LNCAP (cell line): ENCODE results near the gene ACTRT2.

Experiments used
- CTCF ChIP-seq: fragments of 450-650 bp; IDR thresholded peaks from 2 replicates; pipeline ENCODE4 v1.5.1; 2017; ENCODE audit warnings: mild to moderate bottlenecking

ACTRT2 gene

GRCh38 chr1:2975466-2976179 is 45.6 kb upstream of the ACTRT2 start:
- TF ChIP-seq CTCF: no peak

- TF ChIP-seq CTCF: no peak
These were observed 45.1 kb upstream of the ACTRT2 start for GRCh38 chr1:2976180-2976562.

- no peak for TF ChIP-seq CTCF
These were observed 43.2 kb upstream of the ACTRT2 start for GRCh38 chr1:2977886-2978611.

- no peak for TF ChIP-seq CTCF
These were observed 42.5 kb upstream of the ACTRT2 start for GRCh38 chr1:2978691-2979190.

GRCh38 chr1:2979191-2980072 is 41.8 kb upstream of the ACTRT2 start:
- no peak for TF ChIP-seq CTCF

- TF ChIP-seq CTCF: no peak
These were observed 41.0 kb upstream of the ACTRT2 start for GRCh38 chr1:2980073-2980791.

- TF ChIP-seq CTCF: no peak
These were observed 40.4 kb upstream of the ACTRT2 start for GRCh38 chr1:2980849-2981248.
